ENCODE measurements around the gene OR11A1.

OR11A1 gene

GRCh38 chr6:29502181-29502580 is 45.3 kb upstream of the OR11A1 start:
- TF ChIP-seq, protein P1, sequence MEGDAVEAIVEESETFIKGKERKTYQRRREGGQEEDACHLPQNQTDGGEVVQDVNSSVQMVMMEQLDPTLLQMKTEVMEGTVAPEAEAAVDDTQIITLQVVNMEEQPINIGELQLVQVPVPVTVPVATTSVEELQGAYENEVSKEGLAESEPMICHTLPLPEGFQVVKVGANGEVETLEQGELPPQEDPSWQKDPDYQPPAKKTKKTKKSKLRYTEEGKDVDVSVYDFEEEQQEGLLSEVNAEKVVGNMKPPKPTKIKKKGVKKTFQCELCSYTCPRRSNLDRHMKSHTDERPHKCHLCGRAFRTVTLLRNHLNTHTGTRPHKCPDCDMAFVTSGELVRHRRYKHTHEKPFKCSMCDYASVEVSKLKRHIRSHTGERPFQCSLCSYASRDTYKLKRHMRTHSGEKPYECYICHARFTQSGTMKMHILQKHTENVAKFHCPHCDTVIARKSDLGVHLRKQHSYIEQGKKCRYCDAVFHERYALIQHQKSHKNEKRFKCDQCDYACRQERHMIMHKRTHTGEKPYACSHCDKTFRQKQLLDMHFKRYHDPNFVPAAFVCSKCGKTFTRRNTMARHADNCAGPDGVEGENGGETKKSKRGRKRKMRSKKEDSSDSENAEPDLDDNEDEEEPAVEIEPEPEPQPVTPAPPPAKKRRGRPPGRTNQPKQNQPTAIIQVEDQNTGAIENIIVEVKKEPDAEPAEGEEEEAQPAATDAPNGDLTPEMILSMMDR (IDR thresholded peaks at IDR 0.05; ENCODE audit: unreplicated experiment in 3 of 3), result no peak
- Mint-ChIP-seq H3K4me3 (no peak overlapping the region), H3K4me1 (no peaks in the 10 kb centered on the region), H3K27me3 (ENCODE audit: low read depth) (peaks cover 6% of the 10 kb centered on the region), H3K36me3 (ENCODE audit: low read depth) (no peaks in the 10 kb centered on the region), H3K9me3 (no peaks in the 10 kb centered on the region), H3K27ac (no peak overlapping the region)

- Mint-ChIP-seq H3K27ac (no peak overlapping the region), H3K9me3 (no peaks in the 10 kb centered on the region), H3K4me1 (no peaks in the 10 kb centered on the region), H3K36me3 (ENCODE audit: low read depth) (no peaks in the 10 kb centered on the region), H3K4me3 (no peak overlapping the region), H3K27me3 (ENCODE audit: low read depth) (peaks cover 3% of the 10 kb centered on the region)
- TF ChIP-seq, protein P1 (IDR thresholded peaks at IDR 0.05; ENCODE audit: unreplicated experiment in 3 of 3), result no peak
These were observed 44.2 kb upstream of the OR11A1 start for GRCh38 chr6:29501106-29501505.

- H3K4me3 Mint-ChIP-seq, result no peak overlapping the region
- no peaks in the 10 kb centered on the region for H3K36me3 Mint-ChIP-seq (ENCODE audit: low read depth)
- no peaks in the 10 kb centered on the region for H3K9me3 Mint-ChIP-seq
- peaks cover 3% of the 10 kb centered on the region for H3K27me3 Mint-ChIP-seq (ENCODE audit: low read depth)
- TF ChIP-seq, protein P1 (IDR thresholded peaks at IDR 0.05; ENCODE audit: unreplicated experiment in 3 of 3), result no peak
- no peaks in the 10 kb centered on the region for H3K4me1 Mint-ChIP-seq
- no peak overlapping the region for H3K27ac Mint-ChIP-seq
These were observed 43.7 kb upstream of the OR11A1 start for GRCh38 chr6:29500594-29500993.

DNA sequence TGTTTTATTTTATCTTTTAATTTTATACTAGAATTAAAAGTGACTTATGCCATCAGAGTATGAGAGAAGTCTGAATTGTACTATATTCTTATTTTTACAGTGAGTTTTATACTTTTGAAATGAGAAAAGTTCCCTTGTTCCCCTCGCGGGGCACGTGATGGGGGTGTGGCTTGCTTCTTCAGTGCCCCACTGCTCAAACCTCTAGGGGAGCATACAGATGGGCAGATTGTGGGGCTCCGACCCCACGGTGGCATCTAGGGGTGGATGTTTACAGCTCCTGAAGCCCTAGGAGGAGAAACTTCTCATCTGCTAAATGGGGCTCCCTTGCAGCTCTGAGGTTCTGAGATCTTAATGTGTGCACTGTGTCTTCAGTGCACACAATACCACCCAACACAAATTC is 42.8 kb upstream of the OR11A1 start:
- TF ChIP-seq, protein P1 (IDR thresholded peaks at IDR 0.05; ENCODE audit: unreplicated experiment in 3 of 3), result no peak
- H3K4me1 Mint-ChIP-seq, result no peaks in the 10 kb centered on the region
- H3K27me3 Mint-ChIP-seq (ENCODE audit: low read depth), result peaks cover 3% of the 10 kb centered on the region
- no peak overlapping the region for H3K27ac Mint-ChIP-seq
- no peaks in the 10 kb centered on the region for H3K9me3 Mint-ChIP-seq
- H3K36me3 Mint-ChIP-seq (ENCODE audit: low read depth), result no peaks in the 10 kb centered on the region
- H3K4me3 Mint-ChIP-seq, result no peak overlapping the region

- Mint-ChIP-seq H3K36me3 (ENCODE audit: low read depth) (no peaks in the 10 kb centered on the region), H3K27ac (no peak overlapping the region), H3K27me3 (ENCODE audit: low read depth) (peaks cover 3% of the 10 kb centered on the region), H3K9me3 (no peaks in the 10 kb centered on the region), H3K4me3 (no peak overlapping the region), H3K4me1 (no peaks in the 10 kb centered on the region)
- TF ChIP-seq, protein P1 (IDR thresholded peaks at IDR 0.05; ENCODE audit: unreplicated experiment in 3 of 3), result no peak
These were observed 40.1 kb upstream of the OR11A1 start for GRCh38 chr6:29496961-29497360.

DNA sequence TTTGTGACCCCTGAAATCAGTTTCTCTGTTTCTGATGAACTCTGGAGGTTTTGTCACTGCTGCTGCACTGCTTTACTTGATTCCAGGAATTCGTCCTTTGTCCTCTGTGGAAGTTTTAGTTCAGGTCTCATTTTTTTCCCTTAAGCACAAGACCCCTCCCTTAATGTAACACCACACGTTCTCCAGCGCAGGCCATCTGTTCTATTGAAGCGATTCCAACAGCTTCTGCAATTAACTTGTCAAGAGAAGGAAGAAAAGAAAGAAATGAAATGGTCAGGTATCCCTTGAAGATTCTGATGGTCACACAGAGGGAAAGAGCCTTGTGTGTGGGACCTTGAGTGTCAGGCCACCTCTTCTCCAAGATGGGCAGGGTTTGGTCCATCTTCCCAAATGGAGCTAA is 38.7 kb upstream of the OR11A1 start:
- H3K27me3 Mint-ChIP-seq (ENCODE audit: low read depth), result peaks cover 3% of the 10 kb centered on the region

More for the DNA sequence above, 38.7 kb upstream of the OR11A1 start:
- H3K4me3 Mint-ChIP-seq, result no peak overlapping the region
- H3K36me3 Mint-ChIP-seq (ENCODE audit: low read depth), result no peaks in the 10 kb centered on the region
- no peaks in the 10 kb centered on the region for H3K9me3 Mint-ChIP-seq
- no peak overlapping the region for H3K27ac Mint-ChIP-seq
- no peaks in the 10 kb centered on the region for H3K4me1 Mint-ChIP-seq
- TF ChIP-seq, protein P1 (IDR thresholded peaks at IDR 0.05; ENCODE audit: unreplicated experiment in 3 of 3), result no peak

Measured in nephron (organoid).